Measurements from ENCODE around the gene SYCP2L.

GRCh38 chr6:10877871-10878270 is 9.0 kb upstream of the SYCP2L start:
- TF ChIP-seq CTCF (conservative IDR thresholded peaks at IDR 0.05; ENCODE audit: low read depth, low read length) (no peak), EZH2 (IDR thresholded peaks at IDR 0.05; ENCODE audit: borderline replicate concordance, low read depth, low read length, poor library complexity, severe bottlenecking) (no peak)

Data from A673 (cell line).